Uterus (tissue), 4 donors: ENCODE data around the gene HERC4. TPM values are rescaled to one million over a fixed set of nuclear protein-coding genes. Genes with fewer than 3 reads are reported as not detected.

Source experiments
- DNase-seq, 2 donors: peaks; one replicate each; pipeline ENCODE4 v3.0.0-alpha.2; 2019 to 2020
- H3K27ac ChIP-seq, 2 donors: fragments of 200-600 bp; sonication (generic); 1 replicate in 1 of 2; 2 replicates in 1 of 2; pipeline ENCODE4 v1.5.1; 2016 to 2018
- H3K27me3 ChIP-seq, 2 donors: fragments of 200-600 bp; sonication (generic); one replicate each; pipeline ENCODE4 v1.5.1; 2018 to 2019; ENCODE audit warnings: control low read depth in 1 of 2
- H3K36me3 ChIP-seq, 2 donors: fragments of 200-600 bp; sonication (generic); one replicate each; pipeline ENCODE4 v1.5.1; 2019; ENCODE audit warnings: control low read depth in 1 of 2
- H3K4me1 ChIP-seq, 2 donors: fragments of 200-600 bp; sonication (generic); one replicate each; pipeline ENCODE4 v1.5.1; 2018 to 2019; ENCODE audit warnings: control low read depth in 1 of 2
- H3K4me3 ChIP-seq, 2 donors: fragments of 200-600 bp; sonication (generic); 1 replicate in 1 of 2; 2 replicates in 1 of 2; pipeline ENCODE4 v1.5.1; 2018 to 2019; ENCODE audit warnings: mild to moderate bottlenecking in 1 of 2
- H3K9me3 ChIP-seq, 2 donors: fragments of 200-600 bp; sonication (generic); one replicate each; pipeline ENCODE4 v1.5.1; 2019; ENCODE audit warnings: control low read depth in 1 of 2
- POLR2A ChIP-seq, 2 donors: fragments of 450-650 bp; IDR thresholded peaks; one replicate each; pipeline ENCODE4 v1.6.1; 2016; ENCODE audit warnings: antibody characterized with exemption in 2 of 2, mild to moderate bottlenecking in 1 of 2, moderate library complexity in 1 of 2
- intact Hi-C: fragments of 100-400 bp; cut with DNase I; formaldehyde crosslinking; loops from one replicate; pipeline ENCODE4 v1.15.1; 2023; ENCODE audit warnings: low total_unique reads
- total RNA-seq, 4 donors: library from RNA; depleted of rRNA in 3 of 4; stranded (reverse); fragments of >200 nt in 3 of 4; gene quantifications; one replicate each; pipeline versions ENCODE4 v1.1.0 to v1.2.4, GENCODE V29; 2014 to 2023
- TF ChIP-seq, protein P1 (sequence below), 4 experiments: fragments of 200-600 bp in 2 of 4; fragments of 450-650 bp in 2 of 4; sonication (generic) in 2 of 4; IDR thresholded peaks; one replicate each; pipeline ENCODE4 v1.5.1; 2016 to 2019; ENCODE audit warnings: antibody characterized with exemption in 4 of 4, mild to moderate bottlenecking in 2 of 4, moderate library complexity in 1 of 4
- donor health status: DM: yes; HTN: yes; CAD: no.

The HERC4 gene
- total RNA-seq, 4 donors from 2014 or later: 31.8 to 119 (median 56.2) TPM

DNA sequence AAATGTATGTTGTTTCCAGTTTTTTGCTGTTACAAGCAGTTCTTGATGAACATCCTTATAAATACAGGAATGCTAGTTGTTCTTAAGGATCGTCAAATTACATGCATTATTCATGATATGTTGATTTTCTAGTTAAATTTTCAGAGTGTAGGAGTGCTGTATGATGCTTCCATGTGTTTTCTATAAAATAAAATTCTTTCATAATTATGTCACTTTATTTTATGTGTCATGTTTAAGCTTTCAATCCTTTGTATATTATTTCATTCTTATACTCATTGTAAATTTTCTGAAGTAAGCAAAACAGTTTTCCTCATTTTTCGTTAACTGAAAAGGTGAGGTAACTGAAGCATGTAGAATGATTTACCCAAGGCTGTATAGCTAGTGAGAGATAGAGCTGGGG, 17.4 kb upstream of the HERC4 start:
- Histone ChIP-seq H3K27me3 (no peaks in the 10 kb centered on the region), H3K4me1 (no peaks in the 10 kb centered on the region), H3K36me3 (no peaks in the 10 kb centered on the region), H3K4me3 (no peak overlapping the region), H3K9me3 (no peaks in the 10 kb centered on the region), H3K27ac (no peak overlapping the region)
- no peak for DNase-seq
- TF ChIP-seq POLR2A (IDR thresholded peaks at IDR 0.05): no peak
- TF ChIP-seq, protein P1, sequence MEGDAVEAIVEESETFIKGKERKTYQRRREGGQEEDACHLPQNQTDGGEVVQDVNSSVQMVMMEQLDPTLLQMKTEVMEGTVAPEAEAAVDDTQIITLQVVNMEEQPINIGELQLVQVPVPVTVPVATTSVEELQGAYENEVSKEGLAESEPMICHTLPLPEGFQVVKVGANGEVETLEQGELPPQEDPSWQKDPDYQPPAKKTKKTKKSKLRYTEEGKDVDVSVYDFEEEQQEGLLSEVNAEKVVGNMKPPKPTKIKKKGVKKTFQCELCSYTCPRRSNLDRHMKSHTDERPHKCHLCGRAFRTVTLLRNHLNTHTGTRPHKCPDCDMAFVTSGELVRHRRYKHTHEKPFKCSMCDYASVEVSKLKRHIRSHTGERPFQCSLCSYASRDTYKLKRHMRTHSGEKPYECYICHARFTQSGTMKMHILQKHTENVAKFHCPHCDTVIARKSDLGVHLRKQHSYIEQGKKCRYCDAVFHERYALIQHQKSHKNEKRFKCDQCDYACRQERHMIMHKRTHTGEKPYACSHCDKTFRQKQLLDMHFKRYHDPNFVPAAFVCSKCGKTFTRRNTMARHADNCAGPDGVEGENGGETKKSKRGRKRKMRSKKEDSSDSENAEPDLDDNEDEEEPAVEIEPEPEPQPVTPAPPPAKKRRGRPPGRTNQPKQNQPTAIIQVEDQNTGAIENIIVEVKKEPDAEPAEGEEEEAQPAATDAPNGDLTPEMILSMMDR (IDR thresholded peaks at IDR 0.05): no peak
- intact Hi-C loops: no loop called here

DNA sequence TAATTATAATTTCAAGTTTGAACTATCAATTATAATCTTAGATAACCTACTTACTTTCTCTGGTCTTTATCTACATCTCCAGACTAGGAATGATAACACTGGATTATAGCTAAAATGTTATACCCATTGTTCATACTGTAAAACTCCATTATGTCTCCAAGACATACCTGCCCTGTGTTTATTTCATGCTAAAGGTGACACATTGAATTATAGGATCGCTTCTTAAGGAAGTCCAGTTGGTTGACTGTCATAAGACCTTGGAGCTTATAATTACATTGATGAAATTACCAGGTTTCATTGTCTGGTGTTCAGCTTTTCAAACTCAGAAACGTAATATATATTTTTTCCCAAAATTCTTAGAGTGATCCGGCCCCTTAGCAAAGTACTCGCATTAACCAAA, 15.5 kb upstream of the HERC4 start:
- TF ChIP-seq, protein P1 (IDR thresholded peaks at IDR 0.05): no peak
- TF ChIP-seq POLR2A (IDR thresholded peaks at IDR 0.05): no peak
- H3K27ac ChIP-seq: no peak overlapping the region
- DNase-seq: no peak
- H3K27me3 ChIP-seq: peaks cover 0 to 4% of the 10 kb centered on the region in 2 donors
- H3K4me3 ChIP-seq: no peak overlapping the region
- no peaks in the 10 kb centered on the region for H3K9me3 ChIP-seq
- no peaks in the 10 kb centered on the region for H3K36me3 ChIP-seq
- intact Hi-C loops: no loop called here
- H3K4me1 ChIP-seq: no peaks in the 10 kb centered on the region

DNA sequence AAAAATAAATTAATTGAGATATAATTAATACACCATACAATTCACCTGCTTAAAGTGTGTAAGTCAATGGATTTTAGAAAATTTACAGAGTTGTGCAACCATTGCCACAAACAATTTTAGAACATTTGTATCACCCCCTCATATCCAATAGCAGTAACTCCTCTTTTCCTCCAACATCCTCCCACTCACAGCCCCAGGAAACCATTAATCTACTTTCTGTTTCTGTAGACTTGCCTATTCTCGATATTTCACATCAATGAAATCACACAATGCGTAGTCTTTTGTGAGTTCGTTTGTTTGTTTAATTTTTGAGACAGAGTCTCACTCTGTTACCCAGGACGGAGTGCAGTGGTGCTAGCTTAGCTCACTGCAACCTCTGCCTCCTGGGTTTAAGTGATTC, 13.7 kb upstream of the HERC4 start:
- intact Hi-C loops: no loop called here
- H3K27me3 ChIP-seq: peaks cover 0 to 4% of the 10 kb centered on the region in 2 donors
- no peaks in the 10 kb centered on the region for H3K4me1 ChIP-seq
- DNase-seq: no peak
- no peak for TF ChIP-seq POLR2A (IDR thresholded peaks at IDR 0.05)
- TF ChIP-seq, protein P1 (IDR thresholded peaks at IDR 0.05): no peak
- no peaks in the 10 kb centered on the region for H3K9me3 ChIP-seq
- no peaks in the 10 kb centered on the region for H3K36me3 ChIP-seq
- no peak overlapping the region for H3K4me3 ChIP-seq
- H3K27ac ChIP-seq: no peak overlapping the region

DNA sequence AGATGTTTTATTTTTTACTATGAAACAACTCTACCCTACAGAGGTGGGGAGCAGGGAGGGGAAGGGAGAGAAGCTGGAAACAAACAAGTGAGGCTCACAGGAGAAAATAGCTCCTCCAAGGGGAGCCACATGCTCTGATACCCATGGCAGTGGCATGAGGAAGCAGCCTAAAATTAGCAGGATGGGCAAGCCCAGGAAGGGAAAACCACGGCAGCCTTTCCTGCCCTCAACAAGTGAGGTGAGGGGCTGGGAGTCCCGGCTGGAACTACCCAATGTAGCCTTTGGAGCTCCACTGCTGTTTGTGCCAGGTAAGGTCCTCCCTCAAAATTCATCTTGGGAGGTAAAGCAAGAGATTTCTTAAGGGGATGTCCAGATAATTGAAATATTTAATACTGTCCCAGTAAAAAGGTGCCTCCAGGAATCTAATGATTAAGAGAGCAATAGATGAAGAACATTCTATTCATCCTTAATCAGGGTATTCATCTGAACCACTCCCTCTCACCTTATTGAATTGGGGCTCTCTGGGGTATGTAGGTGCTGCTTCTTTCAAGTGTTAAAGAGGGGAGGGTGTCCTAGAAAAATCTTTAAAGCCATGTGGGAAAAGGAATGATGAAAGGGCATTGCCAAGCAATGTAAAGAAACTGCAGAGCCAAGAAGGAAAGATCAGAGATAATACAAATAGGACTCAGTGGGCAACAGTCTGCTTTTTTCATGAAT, 12.8 kb upstream of the HERC4 start:
- Histone ChIP-seq H3K4me1 (no peaks in the 10 kb centered on the region), H3K36me3 (no peaks in the 10 kb centered on the region), H3K9me3 (no peaks in the 10 kb centered on the region), H3K27me3 (peaks cover 0 to 4% of the 10 kb centered on the region in 2 donors), H3K4me3 (no peak overlapping the region), H3K27ac (no peak overlapping the region)
- intact Hi-C loops: no loop called here
- TF ChIP-seq, protein P1 (IDR thresholded peaks at IDR 0.05): no peak
- TF ChIP-seq POLR2A (IDR thresholded peaks at IDR 0.05): no peak
- DNase-seq: no peak

DNA sequence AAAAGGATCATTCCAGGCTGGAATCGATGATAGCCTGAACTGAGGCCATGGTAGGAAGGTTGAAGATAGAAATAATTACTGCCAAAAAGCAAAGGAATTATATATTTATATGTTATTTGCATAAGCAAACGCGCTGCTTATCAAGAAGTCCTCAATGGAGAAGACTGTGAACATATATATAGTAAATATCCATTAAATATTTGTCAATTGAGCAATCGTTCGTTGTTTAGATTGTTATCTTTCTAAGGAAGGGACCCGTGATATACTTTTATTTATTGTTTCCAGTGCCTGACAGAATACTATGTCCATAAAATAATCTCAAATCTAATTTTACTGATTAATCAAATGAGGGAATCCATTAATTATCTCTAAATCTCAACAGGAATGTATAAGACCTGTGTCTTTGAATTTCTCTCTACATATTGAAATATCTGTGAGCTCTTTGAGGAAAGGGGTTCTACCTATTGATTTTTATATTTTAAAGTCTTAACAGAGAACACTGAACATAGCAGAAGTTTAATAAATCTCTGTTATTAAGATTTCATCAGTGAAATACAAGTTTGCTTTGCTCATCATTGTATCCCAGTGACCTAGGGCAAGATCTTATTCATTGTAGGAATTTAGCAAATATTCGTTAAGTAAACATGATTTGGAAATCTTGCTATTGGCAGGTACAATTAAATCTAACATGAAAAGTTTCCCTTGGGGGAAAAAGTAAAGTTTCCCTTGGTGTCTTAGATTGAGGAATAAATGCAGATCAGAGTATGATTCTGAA, 12.0 kb upstream of the HERC4 start:
- DNase-seq: no peak
- H3K4me1 ChIP-seq: no peaks in the 10 kb centered on the region
- no peak overlapping the region for H3K4me3 ChIP-seq
- H3K27me3 ChIP-seq: peaks cover 0 to 4% of the 10 kb centered on the region in 2 donors
- H3K27ac ChIP-seq: no peak overlapping the region
- intact Hi-C loops: no loop called here
- H3K36me3 ChIP-seq: no peaks in the 10 kb centered on the region
- no peaks in the 10 kb centered on the region for H3K9me3 ChIP-seq
- TF ChIP-seq POLR2A (IDR thresholded peaks at IDR 0.05): no peak
- TF ChIP-seq, protein P1 (IDR thresholded peaks at IDR 0.05): no peak
